ENCODE data around the gene TMPRSS11E.
"Not testable (repeated sequence)": the region's sequence is repeated elsewhere in the genome, so short reads cannot be mapped to it uniquely, and the experiment has no call there.

The TMPRSS11E gene

GRCh38 chr4:68518889-68519288 lies 71.6 kb downstream of the TMPRSS11E start:
- no peak overlapping the region for H3K27ac ChIP-seq
- DNase-seq, result no peak
- no peak for TF ChIP-seq CTCF (IDR thresholded peaks at IDR 0.05)

GRCh38 chr4:68520985-68521384 lies 73.7 kb downstream of the TMPRSS11E start:
- H3K4me3 ChIP-seq, result no peak overlapping the region
- no peak for DNase-seq
- no peaks in the 10 kb centered on the region for H3K9me3 ChIP-seq
- no peaks in the 10 kb centered on the region for H3K36me3 ChIP-seq
- H3K27me3 ChIP-seq, result no peaks in the 10 kb centered on the region
- intact Hi-C loops (cut with DNase I; ENCODE audit: low total_unique reads), result no loop called here
- H3K27ac ChIP-seq, result no peak overlapping the region
- no peaks in the 10 kb centered on the region for H3K4me1 ChIP-seq
- TF ChIP-seq CTCF (IDR thresholded peaks at IDR 0.05), result no peak

More at GRCh38 chr4:68518889-68519288, 71.6 kb downstream of the TMPRSS11E start:
- Histone ChIP-seq H3K27me3 (no peaks in the 10 kb centered on the region), H3K4me1 (no peaks in the 10 kb centered on the region), H3K36me3 (no peaks in the 10 kb centered on the region), H3K4me3 (no peak overlapping the region), H3K9me3 (no peaks in the 10 kb centered on the region)
- intact Hi-C loops (cut with DNase I; ENCODE audit: low total_unique reads), result no loop called here

DNA sequence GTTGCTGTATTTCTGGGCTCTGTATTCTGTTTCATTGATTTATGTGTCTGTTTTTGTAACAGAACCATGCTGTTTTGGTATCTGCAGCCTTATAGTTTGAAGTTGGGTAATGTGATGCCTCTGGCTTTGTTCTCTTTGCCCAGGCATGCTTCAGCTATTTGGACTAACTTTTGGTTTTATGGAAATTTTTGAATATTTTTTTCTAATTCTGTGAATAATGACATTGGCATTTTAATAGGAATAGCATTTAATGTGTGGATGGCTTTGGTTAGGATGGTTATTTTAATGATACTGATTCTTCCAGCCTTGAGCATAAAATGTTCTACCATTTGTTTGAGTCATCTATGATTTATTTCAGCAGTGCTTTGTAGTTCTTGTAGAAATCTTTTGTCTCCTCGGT lies 75.0 kb downstream of the TMPRSS11E start:
- intact Hi-C loops (cut with DNase I; ENCODE audit: low total_unique reads); H3K27me3 ChIP-seq; DNase-seq; H3K27ac ChIP-seq; H3K4me3 ChIP-seq; H3K9me3 ChIP-seq; H3K36me3 ChIP-seq; H3K4me1 ChIP-seq: not testable (repeated sequence)

DNA sequence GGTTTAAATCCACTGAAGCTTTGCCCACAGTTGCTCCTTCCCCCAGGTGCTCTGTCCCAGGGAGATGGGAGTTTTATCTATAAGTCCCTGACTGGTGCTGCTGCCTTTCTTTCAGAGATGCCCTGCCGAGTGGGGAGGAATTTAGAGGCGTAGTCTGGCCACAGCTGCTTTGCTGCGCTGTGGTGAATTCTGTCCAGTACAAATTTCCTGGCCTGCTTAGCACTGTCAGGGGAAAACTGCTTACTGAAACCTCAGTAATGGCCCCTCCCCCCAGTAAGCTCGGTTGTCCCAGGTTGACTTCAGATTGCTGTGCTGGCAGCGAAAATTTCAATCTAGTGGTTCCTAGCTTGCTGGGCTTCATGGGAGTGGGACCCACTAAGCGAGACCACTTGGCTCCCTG lies 88.7 kb downstream of the TMPRSS11E start:
- no peak overlapping the region for H3K27ac ChIP-seq
- DNase-seq, result no peak
- H3K27me3 ChIP-seq, result no peaks in the 10 kb centered on the region
- intact Hi-C loops (cut with DNase I; ENCODE audit: low total_unique reads), result no loop called here
- no peak overlapping the region for H3K4me3 ChIP-seq
- TF ChIP-seq CTCF (IDR thresholded peaks at IDR 0.05), result no peak
- H3K4me1 ChIP-seq, result no peaks in the 10 kb centered on the region
- H3K36me3 ChIP-seq, result no peaks in the 10 kb centered on the region
- H3K9me3 ChIP-seq, result no peaks in the 10 kb centered on the region

DNA sequence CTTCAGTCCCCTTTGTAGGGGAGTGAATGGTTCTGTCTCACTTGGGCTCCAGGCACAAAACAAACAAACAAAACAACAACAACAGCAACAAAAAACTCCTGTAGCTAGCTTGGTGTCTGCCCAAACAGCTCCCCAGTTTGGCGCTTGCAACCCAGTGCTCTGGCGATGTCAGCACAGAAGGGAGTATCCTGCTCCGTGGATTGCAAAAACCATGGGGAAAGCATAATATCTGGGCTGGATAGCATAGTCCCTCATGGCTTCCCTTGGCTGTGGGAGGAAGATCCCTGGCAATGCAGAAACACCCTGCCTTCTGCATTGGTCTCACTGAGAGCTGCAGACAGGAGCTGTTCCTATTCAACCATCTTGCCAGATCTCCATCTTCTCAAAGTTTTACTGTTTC lies 89.1 kb downstream of the TMPRSS11E start:
- Histone ChIP-seq H3K4me1 (no peaks in the 10 kb centered on the region), H3K36me3 (no peaks in the 10 kb centered on the region), H3K27ac (no peak overlapping the region), H3K27me3 (no peaks in the 10 kb centered on the region), H3K9me3 (no peaks in the 10 kb centered on the region), H3K4me3 (no peak overlapping the region)
- intact Hi-C loops (cut with DNase I; ENCODE audit: low total_unique reads), result no loop called here
- no peak for DNase-seq
- no peak for TF ChIP-seq CTCF (IDR thresholded peaks at IDR 0.05)

- H3K36me3 ChIP-seq; H3K27me3 ChIP-seq; H3K9me3 ChIP-seq; H3K4me1 ChIP-seq; H3K4me3 ChIP-seq; DNase-seq; H3K27ac ChIP-seq; intact Hi-C loops (cut with DNase I; ENCODE audit: low total_unique reads): not testable (repeated sequence)
These were observed 95.5 kb downstream of the TMPRSS11E start for GRCh38 chr4:68542742-68543141.

Measured in tibial artery (tissue), 4 donors.